DMS 273 treated with DMSO at 0.1 percent for 48 hours (cell line): Measurements from ENCODE around the gene C1orf167.

Source experiments
- DNase-seq: peaks from one replicate; lab custom pipeline; 2025; lab: John Stamatoyannopoulos, UW

C1orf167 gene

GRCh38 chr1:11835441-11836225 is 73.6 kb downstream of the C1orf167 start:
- DNase-seq = no peak

GRCh38 chr1:11836955-11837766 is 75.2 kb downstream of the C1orf167 start:
- no peak for DNase-seq

- no peak for DNase-seq
Measured at GRCh38 chr1:11837767-11838348, 75.9 kb downstream of the C1orf167 start.

- peak; percentile 24 for DNase-seq
Measured at GRCh38 chr1:11838349-11839272, 76.6 kb downstream of the C1orf167 start.
